Measurements from ENCODE around the gene LAMA3. TPM values are rescaled to one million over a fixed set of nuclear protein-coding genes. Genes with fewer than 3 reads are reported as not detected.

LAMA3 gene
- total RNA-seq, 6 experiments from 2014 or later = 1.3 to 5.0 (median 3.0) TPM

DNA sequence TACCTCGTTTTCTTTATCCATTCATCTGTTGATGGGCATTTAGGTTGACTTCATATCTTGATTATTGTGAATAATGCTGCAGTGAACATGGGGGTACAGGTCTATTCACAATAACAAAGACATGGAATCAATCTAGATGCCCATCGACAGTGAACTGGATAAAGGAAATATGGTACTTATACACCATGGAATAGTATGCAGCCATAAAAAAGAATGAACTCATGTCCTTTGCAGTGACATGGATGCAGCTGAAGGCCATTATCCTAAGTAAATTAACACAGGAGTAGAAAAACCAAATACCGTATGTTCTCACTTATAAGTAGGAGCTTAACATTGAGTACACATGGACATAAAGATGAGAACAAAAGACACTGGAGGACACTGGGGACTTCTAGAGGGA lies 111.6 kb downstream of the LAMA3 start:
- H3K4me3 ChIP-seq = no peak overlapping the region
- no peak for TF ChIP-seq POLR2A (IDR thresholded peaks at IDR 0.05)
- TF ChIP-seq, protein P1, sequence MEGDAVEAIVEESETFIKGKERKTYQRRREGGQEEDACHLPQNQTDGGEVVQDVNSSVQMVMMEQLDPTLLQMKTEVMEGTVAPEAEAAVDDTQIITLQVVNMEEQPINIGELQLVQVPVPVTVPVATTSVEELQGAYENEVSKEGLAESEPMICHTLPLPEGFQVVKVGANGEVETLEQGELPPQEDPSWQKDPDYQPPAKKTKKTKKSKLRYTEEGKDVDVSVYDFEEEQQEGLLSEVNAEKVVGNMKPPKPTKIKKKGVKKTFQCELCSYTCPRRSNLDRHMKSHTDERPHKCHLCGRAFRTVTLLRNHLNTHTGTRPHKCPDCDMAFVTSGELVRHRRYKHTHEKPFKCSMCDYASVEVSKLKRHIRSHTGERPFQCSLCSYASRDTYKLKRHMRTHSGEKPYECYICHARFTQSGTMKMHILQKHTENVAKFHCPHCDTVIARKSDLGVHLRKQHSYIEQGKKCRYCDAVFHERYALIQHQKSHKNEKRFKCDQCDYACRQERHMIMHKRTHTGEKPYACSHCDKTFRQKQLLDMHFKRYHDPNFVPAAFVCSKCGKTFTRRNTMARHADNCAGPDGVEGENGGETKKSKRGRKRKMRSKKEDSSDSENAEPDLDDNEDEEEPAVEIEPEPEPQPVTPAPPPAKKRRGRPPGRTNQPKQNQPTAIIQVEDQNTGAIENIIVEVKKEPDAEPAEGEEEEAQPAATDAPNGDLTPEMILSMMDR (IDR thresholded peaks at IDR 0.05) = no peak
- no peak overlapping the region for H3K27ac ChIP-seq
- no peak for ATAC-seq
- no peaks in the 10 kb centered on the region for H3K27me3 ChIP-seq
- H3K4me1 ChIP-seq = no peaks in the 10 kb centered on the region
- 88% methylated on average over 3 of the region's 3 CpGs for WGBS (ENCODE audit: insufficient coverage, low coverage, low lambda C conversion rate, missing lambda C conversion rate)
- intact Hi-C loops (cut with DNase I) = no loop called here
- DNase-seq = no peak
- no peaks in the 10 kb centered on the region for H3K9me3 ChIP-seq
- no peaks in the 10 kb centered on the region for H3K36me3 ChIP-seq

DNA sequence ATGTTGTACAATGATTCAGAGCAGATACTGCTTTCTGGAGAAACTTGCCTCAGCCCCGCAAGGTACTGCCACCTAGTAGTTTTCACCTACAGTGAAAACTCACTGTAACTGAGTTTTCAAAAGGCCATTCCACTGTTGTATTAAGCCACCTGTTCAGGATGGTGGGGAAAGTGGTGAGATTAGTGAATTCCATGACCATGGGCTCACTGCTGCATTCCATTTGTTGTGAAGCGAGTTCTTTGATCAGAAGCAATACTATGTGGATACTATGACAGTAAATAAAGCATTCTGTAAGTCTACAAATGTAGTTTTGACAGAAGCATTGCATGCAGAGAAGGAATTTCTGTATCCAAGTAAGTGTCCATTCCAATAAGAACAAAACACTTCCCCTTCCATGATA lies 113.6 kb downstream of the LAMA3 start:
- Histone ChIP-seq H3K4me1 (no peaks in the 10 kb centered on the region), H3K27ac (no peak overlapping the region), H3K36me3 (no peaks in the 10 kb centered on the region), H3K27me3 (no peaks in the 10 kb centered on the region), H3K4me3 (no peak overlapping the region), H3K9me3 (no peaks in the 10 kb centered on the region)
- ATAC-seq (no peak), DNase-seq (no peak)
- no peak for TF ChIP-seq POLR2A (IDR thresholded peaks at IDR 0.05)
- intact Hi-C loops (cut with DNase I) = no loop called here
- 82% methylated on average over 2 of the region's 2 CpGs for WGBS (ENCODE audit: insufficient coverage, low coverage, low lambda C conversion rate, missing lambda C conversion rate)

DNA sequence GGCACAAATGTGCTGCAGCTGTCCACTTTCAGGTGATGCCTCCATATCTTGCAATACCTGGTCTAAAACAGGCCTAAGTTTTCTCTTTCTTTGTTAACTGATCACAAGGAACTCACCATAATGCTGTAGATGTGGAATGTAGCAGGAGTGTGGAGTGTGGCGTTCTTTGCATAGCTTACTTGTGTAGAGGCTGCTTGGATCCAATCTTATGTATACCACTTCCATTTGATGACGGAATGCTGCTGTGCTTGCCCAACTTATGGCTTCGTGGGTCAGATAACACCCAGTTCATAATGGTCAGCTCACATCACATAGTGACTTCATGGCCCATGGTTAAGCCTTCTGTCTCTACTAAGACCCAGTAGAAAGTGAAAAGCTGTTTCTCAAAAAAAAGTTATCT lies 114.5 kb downstream of the LAMA3 start:
- intact Hi-C loops (cut with DNase I) = no loop called here
- ATAC-seq = no peak
- H3K9me3 ChIP-seq = no peaks in the 10 kb centered on the region
- H3K27ac ChIP-seq = no peak overlapping the region
- no peaks in the 10 kb centered on the region for H3K4me1 ChIP-seq
- DNase-seq = no peak
- 100% methylated on average over 2 of the region's 3 CpGs for WGBS (ENCODE audit: insufficient coverage, low coverage, low lambda C conversion rate, missing lambda C conversion rate)
- H3K27me3 ChIP-seq = no peaks in the 10 kb centered on the region
- no peaks in the 10 kb centered on the region for H3K36me3 ChIP-seq
- TF ChIP-seq POLR2A (IDR thresholded peaks at IDR 0.05) = no peak
- TF ChIP-seq, protein P1 (IDR thresholded peaks at IDR 0.05) = no peak
- no peak overlapping the region for H3K4me3 ChIP-seq

DNA sequence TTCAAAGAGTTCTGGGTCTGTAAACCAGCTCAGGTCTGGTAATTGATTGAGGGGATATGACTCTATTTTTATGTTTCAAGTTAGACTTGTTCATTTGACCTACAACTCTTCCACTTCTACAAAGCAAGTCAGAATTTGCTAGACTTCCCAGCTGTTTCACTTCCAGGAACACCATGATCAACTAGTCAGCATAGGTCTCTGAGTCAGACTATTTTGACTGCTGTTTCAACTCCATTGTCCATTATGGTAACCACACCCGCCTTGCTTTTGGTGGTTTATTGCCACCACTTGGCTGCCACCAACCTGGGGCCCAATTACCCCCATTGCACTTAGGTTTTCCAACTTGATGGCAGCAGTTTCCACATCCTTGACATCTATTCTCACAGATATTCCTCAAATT lies 116.6 kb downstream of the LAMA3 start:
- DNase-seq (no peak), ATAC-seq (no peak)
- H3K36me3 ChIP-seq = no peaks in the 10 kb centered on the region
- WGBS (ENCODE audit: insufficient coverage, low coverage, low lambda C conversion rate, missing lambda C conversion rate) = 100% methylated on average over 1 of the region's 1 CpG
- H3K4me3 ChIP-seq = no peak overlapping the region
- intact Hi-C loops (cut with DNase I) = no loop called here
- H3K27ac ChIP-seq = no peak overlapping the region
- no peaks in the 10 kb centered on the region for H3K4me1 ChIP-seq
- H3K9me3 ChIP-seq = no peaks in the 10 kb centered on the region
- TF ChIP-seq POLR2A (IDR thresholded peaks at IDR 0.05) = no peak
- TF ChIP-seq, protein P1 (IDR thresholded peaks at IDR 0.05) = no peak
- H3K27me3 ChIP-seq = no peaks in the 10 kb centered on the region

DNA sequence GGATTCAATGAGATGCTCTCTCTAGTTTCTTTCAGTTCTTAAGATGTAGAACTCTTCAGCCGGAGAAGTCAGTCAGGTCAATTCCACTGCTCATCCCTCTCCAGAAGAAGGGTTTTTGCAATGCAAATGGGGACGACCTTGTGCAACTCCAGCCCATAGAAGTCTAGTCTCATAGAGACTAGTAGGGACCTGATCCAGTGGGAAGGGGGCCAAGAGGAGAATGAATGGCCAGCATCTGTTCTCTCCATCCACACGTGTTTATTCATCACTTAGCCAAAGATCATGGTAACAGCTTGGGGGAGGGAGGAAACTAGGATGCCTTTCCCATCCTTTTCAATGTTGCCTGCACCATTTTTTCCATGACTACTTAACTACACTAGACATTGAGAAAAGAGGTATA lies 120.2 kb downstream of the LAMA3 start:
- DNase-seq = no peak

More for the DNA sequence above, 120.2 kb downstream of the LAMA3 start:
- TF ChIP-seq, protein P1 (IDR thresholded peaks at IDR 0.05) = no peak
- TF ChIP-seq POLR2A (IDR thresholded peaks at IDR 0.05) = no peak
- H3K4me3 ChIP-seq = no peak overlapping the region
- WGBS (ENCODE audit: insufficient coverage, low coverage, low lambda C conversion rate, missing lambda C conversion rate) = 56% methylated on average over 3 of the region's 3 CpGs
- intact Hi-C loops (cut with DNase I) = no loop called here
- ATAC-seq = no peak
- H3K27me3 ChIP-seq = no peaks in the 10 kb centered on the region
- H3K9me3 ChIP-seq = no peaks in the 10 kb centered on the region
- no peaks in the 10 kb centered on the region for H3K4me1 ChIP-seq
- no peaks in the 10 kb centered on the region for H3K36me3 ChIP-seq
- no peak overlapping the region for H3K27ac ChIP-seq

All from right lobe of liver (tissue), 6 donors.